ENCODE data around the gene SPRY2. TPM values are rescaled to one million over a fixed set of nuclear protein-coding genes. Genes with fewer than 3 reads are reported as not detected.

Gene SPRY2
- total and polyA plus RNA-seq, 2 of the 13 experiments (the other 11 are each of a cell fraction or from before 2014, with no cell fraction given) = 7.4 to 25.1 TPM

GRCh38 chr13:80338781-80339562 is 2.0 kb downstream of the SPRY2 start (continued):
- TF ChIP-seq SAP130 (CRISPR knock-in tag; IDR thresholded peaks at IDR 0.05; ENCODE audit: low read depth) = peak; percentile 59
- no peak for TF ChIP-seq MXI1 (IDR thresholded peaks at IDR 0.05; ENCODE audit: borderline replicate concordance, low read depth, low read length)
- TF ChIP-seq ZBTB33 (CRISPR knock-in tag; IDR thresholded peaks at IDR 0.05) = no peak
- TF ChIP-seq ZNF639 (CRISPR knock-in tag; conservative IDR thresholded peaks at IDR 0.05) = no peak
- TF ChIP-seq AGO2 (optimal IDR thresholded peaks at IDR 0.05; ENCODE audit: low read depth, low read length) = peak; percentile 78
- TF ChIP-seq POGZ (CRISPR knock-in tag; IDR thresholded peaks at IDR 0.05) = peak; percentile 44; the same call in 1 of the 2 replicates
- peak; percentile 67 for TF ChIP-seq ZNF687 (CRISPR knock-in tag; IDR thresholded peaks at IDR 0.05)
- TF ChIP-seq ZNF501 (CRISPR knock-in tag; IDR thresholded peaks at IDR 0.05) = peak; percentile 26; the same call in 1 of the 2 replicates
- TF ChIP-seq ZSCAN25 (CRISPR knock-in tag; IDR thresholded peaks at IDR 0.05) = no peak
- peak; percentile 64 for TF ChIP-seq RBFOX2 (IDR thresholded peaks at IDR 0.05; ENCODE audit: low read depth, low read length)
- TF ChIP-seq NFKB2 (CRISPR knock-in tag; IDR thresholded peaks at IDR 0.05; ENCODE audit: borderline replicate concordance) = peak; percentile 47; the same call in 1 of the 2 replicates
- TF ChIP-seq CTCF (CRISPR knock-in tag; IDR thresholded peaks at IDR 0.05) = peak; percentile 34
- TF ChIP-seq ZNF451 (CRISPR knock-in tag; IDR thresholded peaks at IDR 0.05) = no peak
- TF ChIP-seq MTA3 (CRISPR knock-in tag; IDR thresholded peaks at IDR 0.05) = no peak
- TF ChIP-seq ZSCAN22 (CRISPR knock-in tag; IDR thresholded peaks at IDR 0.05) = no peak
- no peak for TF ChIP-seq ZBTB43 (CRISPR knock-in tag; conservative IDR thresholded peaks at IDR 0.05)
- TF ChIP-seq ZBTB7B (CRISPR knock-in tag; IDR thresholded peaks at IDR 0.05) = peak; percentile 58; the same call in 1 of the 2 replicates

Measured in HepG2 (cell line).